ENCODE results near the gene SETD2.

- TF ChIP-seq CTCF (IDR thresholded peaks at IDR 0.05) (no peak), POLR2AphosphoS5 (IDR thresholded peaks at IDR 0.05) (no peak), EP300 (IDR thresholded peaks at IDR 0.05) (no peak)
Measured at GRCh38 chr3:47128137-47128536, 35.8 kb downstream of the SETD2 start.

Measured in stomach (tissue), 4 donors.